ENCODE data around the gene CDC27. TPM values are rescaled to one million over a fixed set of nuclear protein-coding genes. Genes with fewer than 3 reads are reported as not detected.

CDC27 gene
- total and polyA plus RNA-seq, 2 donors (not counting 1 experiment from before 2014, with no cell fraction given): 20.5 to 90.7 TPM

GRCh38 chr17:47190243-47190642 is 1.1 kb upstream of the CDC27 start:
- ChIA-PET CTCF (interaction anchor here (0.5 to 2.5 kb wide), 6 partner anchors 10 to 1803 kb away, joined by 3 to 10 read pairs (median 4); partner anchors contain the start of gene MYL4), POLR2A (interaction anchor here (1.3 kb wide), 1 partner anchor 17 kb away, joined by 5 read pairs; no protein-coding TSS in a partner anchor)
- no peak for ATAC-seq (ENCODE audit: low read depth)
- no peaks in the 10 kb centered on the region for H3K27me3 ChIP-seq (replicated peaks in 1 of 4; ENCODE audit: control extremely low read depth in 1 of 4, control insufficient read depth in 3 of 4, insufficient read depth in 4 of 4, low read length in 3 of 4)
- H3K4me3 ChIP-seq (ENCODE audit: control extremely low read depth in 1 of 5, extremely low read depth in 1 of 5, insufficient read depth in 1 of 5, low read depth in 2 of 5, low read length in 4 of 5): no peak overlapping the region
- H3K4me1 ChIP-seq (ENCODE audit: control insufficient read depth in 2 of 2, insufficient read depth in 2 of 2, low read length in 2 of 2): peaks cover 21 to 30% of the 10 kb centered on the region in 2 donors
- intact Hi-C loops (cut with micrococcal nuclease): no loop called here
- Mint-ChIP-seq H3K4me1 (peaks cover 47% of the 10 kb centered on the region), H3K27me3 (no peaks in the 10 kb centered on the region), H3K27ac (no peak overlapping the region), H3K4me3 (no peak overlapping the region), H3K9me3 (ENCODE audit: insufficient read depth) (no peaks in the 10 kb centered on the region)
- no CpG with 5 or more reads among the region's 4 CpGs for WGBS (ENCODE audit: insufficient coverage)
- no peak overlapping the region for H3K27ac ChIP-seq (ENCODE audit: low read length in 2 of 2)
- no peak for TF ChIP-seq EZH2 (IDR thresholded peaks at IDR 0.05; ENCODE audit: borderline replicate concordance, insufficient read depth, low read depth, low read length, poor library complexity, severe bottlenecking)
- no peak for TF ChIP-seq CTCF (IDR thresholded peaks at IDR 0.05)
- no peak overlapping the region for H2AFZ ChIP-seq (ENCODE audit: insufficient read depth, low read depth, low read length, poor library complexity, severe bottlenecking)
- peaks cover 0 to 8% (median 0%) of the 10 kb centered on the region in 3 donors for H3K9me3 ChIP-seq (ENCODE audit: control extremely low read depth in 1 of 3, control insufficient read depth in 2 of 3, insufficient read depth in 1 of 3, low read length in 2 of 3)
- H3K79me2 ChIP-seq (ENCODE audit: control insufficient read depth, insufficient read depth, low read length): peaks cover 46% of the 10 kb centered on the region
- no peak overlapping the region for H3K4me2 ChIP-seq (replicated peaks; ENCODE audit: low read depth, low read length, poor library complexity, severe bottlenecking)
- no peaks in the 10 kb centered on the region for H3K36me3 ChIP-seq (replicated peaks in 1 of 2; ENCODE audit: control extremely low read depth in 1 of 2, control insufficient read depth in 1 of 2, extremely low read depth in 1 of 2, insufficient read depth in 2 of 2, low read length in 1 of 2)
- no peak for DNase-seq
- peaks cover 9% of the 10 kb centered on the region for H4K20me1 ChIP-seq (ENCODE audit: control insufficient read depth, insufficient read depth, low read length, poor library complexity, severe bottlenecking)
- no peak overlapping the region for H3K9ac ChIP-seq (ENCODE audit: low read length)

GRCh38 chr17:47189732-47190237 is 690 bp upstream of the CDC27 start:
- no peaks in the 10 kb centered on the region for H3K27me3 ChIP-seq (replicated peaks in 1 of 4; ENCODE audit: control extremely low read depth in 1 of 4, control insufficient read depth in 3 of 4, insufficient read depth in 4 of 4, low read length in 3 of 4)
- Mint-ChIP-seq H3K4me1 (peaks cover 48% of the 10 kb centered on the region), H3K9me3 (ENCODE audit: insufficient read depth) (no peaks in the 10 kb centered on the region), H3K27me3 (no peaks in the 10 kb centered on the region), H3K27ac (peak overlapping the region; percentile 95), H3K4me3 (peak overlapping the region; percentile 96)
- H3K4me3 ChIP-seq (ENCODE audit: control extremely low read depth in 1 of 5, extremely low read depth in 1 of 5, insufficient read depth in 1 of 5, low read depth in 2 of 5, low read length in 4 of 5): peak overlapping the region; percentile 74 to 99 (median 80)
- no CpG with 5 or more reads among the region's 5 CpGs for WGBS (ENCODE audit: insufficient coverage)
- ChIA-PET CTCF (interaction anchor here (0.5 to 2.5 kb wide), 5 partner anchors 10 to 1802 kb away, joined by 3 to 10 read pairs (median 5); partner anchors contain the start of gene MYL4), POLR2A (interaction anchor here (1.0 to 1.6 kb wide), 4 partner anchors 11 to 135 kb away, joined by 4 to 6 read pairs (median 6); no protein-coding TSS in a partner anchor)
- peaks cover 0 to 8% (median 0%) of the 10 kb centered on the region in 3 donors for H3K9me3 ChIP-seq (ENCODE audit: control extremely low read depth in 1 of 3, control insufficient read depth in 2 of 3, insufficient read depth in 1 of 3, low read length in 2 of 3)
- peak overlapping the region; percentile 64 for H3K9ac ChIP-seq (ENCODE audit: low read length)
- H3K4me1 ChIP-seq (ENCODE audit: control insufficient read depth in 2 of 2, insufficient read depth in 2 of 2, low read length in 2 of 2): peaks cover 21 to 30% of the 10 kb centered on the region in 2 donors
- ATAC-seq (ENCODE audit: low read depth) (no peak), DNase-seq (no peak)
- peak overlapping the region; percentile 87 for H3K4me2 ChIP-seq (replicated peaks; ENCODE audit: low read depth, low read length, poor library complexity, severe bottlenecking)
- intact Hi-C loops (cut with micrococcal nuclease): loop anchor here (1.0 to 10.0 kb wide), 6 partner anchors 11 to 134 kb away; partner anchors contain the start of gene EFCAB13
- peak overlapping the region; percentile 52 to 66 for H3K27ac ChIP-seq (ENCODE audit: low read length in 2 of 2)
- H3K79me2 ChIP-seq (ENCODE audit: control insufficient read depth, insufficient read depth, low read length): peaks cover 50% of the 10 kb centered on the region
- peak overlapping the region; percentile 78 for H2AFZ ChIP-seq (ENCODE audit: insufficient read depth, low read depth, low read length, poor library complexity, severe bottlenecking)
- no peaks in the 10 kb centered on the region for H3K36me3 ChIP-seq (replicated peaks in 1 of 2; ENCODE audit: control extremely low read depth in 1 of 2, control insufficient read depth in 1 of 2, extremely low read depth in 1 of 2, insufficient read depth in 2 of 2, low read length in 1 of 2)
- H4K20me1 ChIP-seq (ENCODE audit: control insufficient read depth, insufficient read depth, low read length, poor library complexity, severe bottlenecking): peaks cover 9% of the 10 kb centered on the region
- no peak for TF ChIP-seq CTCF (IDR thresholded peaks at IDR 0.05)
- no peak for TF ChIP-seq EZH2 (IDR thresholded peaks at IDR 0.05; ENCODE audit: borderline replicate concordance, insufficient read depth, low read depth, low read length, poor library complexity, severe bottlenecking)

Measured in B cell (primary cell).